Choroid plexus epithelial cell (primary cell): ENCODE measurements around the gene INAVA.

ENCODE experiments used
- DNase-seq: peaks from one replicate; pipeline ENCODE4 v3.0.0-alpha.2; 2010; ENCODE audit warnings: low read depth
- H3K4me3 ChIP-seq: 2 replicates; pipeline ENCODE4 v1.5.1; 2011; ENCODE audit warnings: low read depth, mild to moderate bottlenecking, control low read depth, low read length, moderate library complexity
- TF ChIP-seq, protein P1 (sequence below): conservative IDR thresholded peaks from 2 replicates; pipeline ENCODE4 v1.5.1; 2011; ENCODE audit warnings: low read depth, mild to moderate bottlenecking, control low read depth, inconsistent platforms, low read length, moderate library complexity

The INAVA gene

DNA sequence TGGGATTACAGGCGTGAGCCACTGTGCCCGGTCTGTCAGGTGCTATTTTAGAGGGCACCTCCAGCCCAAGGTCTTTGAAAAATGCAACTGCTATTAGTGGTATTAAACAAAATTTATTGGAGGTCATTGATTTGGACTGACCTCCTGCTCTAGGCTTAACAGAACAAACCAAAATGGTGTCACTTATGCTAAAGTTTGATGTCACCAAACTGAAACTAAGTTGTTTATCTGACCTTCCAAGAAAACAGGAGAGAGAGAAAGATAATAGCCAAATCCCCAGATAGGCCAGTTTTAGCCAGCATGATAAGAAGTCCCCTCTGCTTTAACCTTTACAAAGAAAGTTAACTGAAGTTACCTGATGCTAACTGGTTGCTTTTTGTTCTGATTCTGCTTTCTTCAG lies 8.1 kb upstream of the INAVA start:
- TF ChIP-seq, protein P1, sequence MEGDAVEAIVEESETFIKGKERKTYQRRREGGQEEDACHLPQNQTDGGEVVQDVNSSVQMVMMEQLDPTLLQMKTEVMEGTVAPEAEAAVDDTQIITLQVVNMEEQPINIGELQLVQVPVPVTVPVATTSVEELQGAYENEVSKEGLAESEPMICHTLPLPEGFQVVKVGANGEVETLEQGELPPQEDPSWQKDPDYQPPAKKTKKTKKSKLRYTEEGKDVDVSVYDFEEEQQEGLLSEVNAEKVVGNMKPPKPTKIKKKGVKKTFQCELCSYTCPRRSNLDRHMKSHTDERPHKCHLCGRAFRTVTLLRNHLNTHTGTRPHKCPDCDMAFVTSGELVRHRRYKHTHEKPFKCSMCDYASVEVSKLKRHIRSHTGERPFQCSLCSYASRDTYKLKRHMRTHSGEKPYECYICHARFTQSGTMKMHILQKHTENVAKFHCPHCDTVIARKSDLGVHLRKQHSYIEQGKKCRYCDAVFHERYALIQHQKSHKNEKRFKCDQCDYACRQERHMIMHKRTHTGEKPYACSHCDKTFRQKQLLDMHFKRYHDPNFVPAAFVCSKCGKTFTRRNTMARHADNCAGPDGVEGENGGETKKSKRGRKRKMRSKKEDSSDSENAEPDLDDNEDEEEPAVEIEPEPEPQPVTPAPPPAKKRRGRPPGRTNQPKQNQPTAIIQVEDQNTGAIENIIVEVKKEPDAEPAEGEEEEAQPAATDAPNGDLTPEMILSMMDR, result no peak
- no peak for DNase-seq
- H3K4me3 ChIP-seq, result no peak overlapping the region

GRCh38 chr1:200887036-200887435 lies 7.7 kb upstream of the INAVA start:
- no peak for DNase-seq
- TF ChIP-seq, protein P1, result no peak
- H3K4me3 ChIP-seq, result no peak overlapping the region

- no peak overlapping the region for H3K4me3 ChIP-seq
- no peak for DNase-seq
- TF ChIP-seq, protein P1, result no peak
Measured at GRCh38 chr1:200887772-200888348, 6.8 kb upstream of the INAVA start.

- TF ChIP-seq, protein P1, result no peak
- H3K4me3 ChIP-seq, result no peak overlapping the region
- no peak for DNase-seq
Measured at GRCh38 chr1:200888349-200888838, 6.3 kb upstream of the INAVA start.

- TF ChIP-seq, protein P1, result no peak
- H3K4me3 ChIP-seq, result no peak overlapping the region
- DNase-seq, result no peak
Measured at GRCh38 chr1:200889571-200889970, 5.1 kb upstream of the INAVA start.

DNA sequence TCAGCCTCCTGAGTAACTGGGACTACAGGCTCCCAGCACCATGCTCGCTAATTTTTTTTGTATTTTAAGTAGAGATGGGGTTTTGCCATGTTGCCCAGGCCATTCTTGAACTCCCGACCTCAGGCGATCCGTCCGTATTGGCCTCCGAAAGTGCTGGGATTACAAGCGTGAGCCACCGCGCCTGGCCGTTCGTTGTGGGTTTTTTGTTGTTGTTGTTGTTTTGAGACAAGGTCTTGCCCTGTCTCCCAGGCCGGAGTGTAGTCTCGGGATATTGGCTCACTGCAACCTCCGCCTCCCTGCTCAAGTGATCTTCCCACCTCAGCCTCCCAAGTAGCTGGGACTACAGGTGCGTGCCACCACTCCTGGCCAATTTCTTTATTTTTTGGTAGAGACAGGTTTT lies 4.7 kb upstream of the INAVA start:
- no peak overlapping the region for H3K4me3 ChIP-seq
- no peak for DNase-seq
- TF ChIP-seq, protein P1, result no peak
